IPS-20b (cell line): ENCODE measurements around the gene LARP1.

ENCODE experiments used
- H3K27ac ChIP-seq: one replicate; pipeline ENCODE4 v1.5.1; 2013; ENCODE audit warnings: low read length
- H3K27me3 ChIP-seq: 2 replicates; pipeline ENCODE4 v1.6.1; 2013; ENCODE audit warnings: mild to moderate bottlenecking, low read length, inconsistent platforms; ENCODE audit not compliant: insufficient read depth
- H3K36me3 ChIP-seq: 2 replicates; pipeline ENCODE4 v1.6.1; 2013; ENCODE audit warnings: low read depth, mild to moderate bottlenecking, inconsistent platforms, low read length, moderate library complexity; ENCODE audit not compliant: insufficient read depth
- H3K4me1 ChIP-seq: 2 replicates; pipeline ENCODE4 v1.6.1; 2013; ENCODE audit warnings: mild to moderate bottlenecking, control low read depth, inconsistent platforms, low read length, moderate library complexity; ENCODE audit not compliant: insufficient read depth
- H3K4me3 ChIP-seq: 2 replicates; pipeline ENCODE4 v1.5.1; 2013; ENCODE audit warnings: mild to moderate bottlenecking, low read length, inconsistent platforms
- H3K9ac ChIP-seq: 2 replicates; pipeline ENCODE4 v1.6.1; 2013; ENCODE audit warnings: low read depth, mild to moderate bottlenecking, inconsistent platforms, low read length, moderate library complexity
- H3K9me3 ChIP-seq: 2 replicates; pipeline ENCODE4 v1.6.1; 2013; ENCODE audit warnings: mild to moderate bottlenecking, low read depth, low read length, inconsistent platforms; ENCODE audit not compliant: insufficient read depth

LARP1 gene

GRCh38 chr5:154782812-154783592 lies 27.8 kb downstream of the LARP1 start:
- H3K9ac ChIP-seq = no peak overlapping the region
- no peaks in the 10 kb centered on the region for H3K27me3 ChIP-seq
- no peak overlapping the region for H3K27ac ChIP-seq
- H3K36me3 ChIP-seq = no peaks in the 10 kb centered on the region
- peaks cover 46% of the 10 kb centered on the region for H3K4me1 ChIP-seq
- no peaks in the 10 kb centered on the region for H3K9me3 ChIP-seq
- H3K4me3 ChIP-seq = no peak overlapping the region

- no peaks in the 10 kb centered on the region for H3K27me3 ChIP-seq
- no peak overlapping the region for H3K4me3 ChIP-seq
- peaks cover 45% of the 10 kb centered on the region for H3K4me1 ChIP-seq
- no peak overlapping the region for H3K9ac ChIP-seq
- no peaks in the 10 kb centered on the region for H3K9me3 ChIP-seq
- H3K36me3 ChIP-seq = no peaks in the 10 kb centered on the region
- H3K27ac ChIP-seq = no peak overlapping the region
These were observed 28.7 kb downstream of the LARP1 start for GRCh38 chr5:154783774-154784460.

DNA sequence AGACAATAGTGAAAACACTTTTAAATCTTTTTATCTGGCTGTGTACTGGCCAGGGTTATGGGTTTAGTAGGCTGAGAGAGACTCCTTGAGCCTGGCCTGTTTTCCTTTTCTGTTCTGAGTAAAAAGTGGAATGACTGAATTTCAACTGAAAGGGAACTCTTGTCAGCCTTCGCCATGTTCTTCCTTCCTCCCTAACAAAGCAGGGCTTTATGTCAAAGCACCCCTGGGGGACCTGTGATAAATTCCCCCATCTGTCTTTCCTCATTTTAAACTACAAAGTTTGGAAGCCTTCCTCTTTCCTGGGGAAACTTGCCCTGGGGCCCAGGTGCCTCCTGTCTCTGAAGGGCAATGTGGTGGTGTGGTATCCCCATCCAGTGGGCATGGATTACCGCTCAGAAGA lies 29.7 kb downstream of the LARP1 start:
- no peak overlapping the region for H3K9ac ChIP-seq
- no peak overlapping the region for H3K4me3 ChIP-seq
- no peaks in the 10 kb centered on the region for H3K9me3 ChIP-seq
- H3K36me3 ChIP-seq = peaks cover 4% of the 10 kb centered on the region; the same call in 1 of the 2 replicates
- no peak overlapping the region for H3K27ac ChIP-seq
- H3K4me1 ChIP-seq = peaks cover 42% of the 10 kb centered on the region
- H3K27me3 ChIP-seq = no peaks in the 10 kb centered on the region

DNA sequence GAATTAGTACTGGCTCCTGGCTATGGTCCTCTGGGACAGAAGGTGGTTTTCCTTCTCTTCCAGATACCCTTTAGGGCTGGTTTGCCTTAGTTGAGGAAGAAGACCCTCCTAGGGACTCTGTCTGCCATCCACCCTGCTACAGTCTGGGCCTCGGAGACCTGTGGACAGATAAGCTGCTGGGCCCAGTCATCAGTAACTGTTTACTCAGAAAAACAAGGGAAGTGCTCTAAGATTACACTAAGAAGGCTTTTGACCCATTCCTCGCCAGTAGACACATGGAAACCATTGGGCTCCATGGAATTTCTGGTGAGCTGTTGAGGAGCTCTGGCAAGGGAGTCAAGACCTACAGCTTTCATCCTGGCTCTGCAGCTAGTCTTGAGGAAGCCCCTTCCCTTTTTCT lies 31.2 kb downstream of the LARP1 start:
- H3K4me1 ChIP-seq = peaks cover 42% of the 10 kb centered on the region
- no peaks in the 10 kb centered on the region for H3K9me3 ChIP-seq
- no peak overlapping the region for H3K9ac ChIP-seq
- no peak overlapping the region for H3K4me3 ChIP-seq
- no peak overlapping the region for H3K27ac ChIP-seq
- H3K36me3 ChIP-seq = peaks cover 19% of the 10 kb centered on the region
- no peaks in the 10 kb centered on the region for H3K27me3 ChIP-seq

GRCh38 chr5:154788212-154788611 lies 33.0 kb downstream of the LARP1 start:
- H3K36me3 ChIP-seq = peaks cover 37% of the 10 kb centered on the region
- no peak overlapping the region for H3K27ac ChIP-seq
- H3K9me3 ChIP-seq = no peaks in the 10 kb centered on the region
- H3K4me1 ChIP-seq = peaks cover 27% of the 10 kb centered on the region
- no peaks in the 10 kb centered on the region for H3K27me3 ChIP-seq
- H3K9ac ChIP-seq = no peak overlapping the region
- H3K4me3 ChIP-seq = no peak overlapping the region

DNA sequence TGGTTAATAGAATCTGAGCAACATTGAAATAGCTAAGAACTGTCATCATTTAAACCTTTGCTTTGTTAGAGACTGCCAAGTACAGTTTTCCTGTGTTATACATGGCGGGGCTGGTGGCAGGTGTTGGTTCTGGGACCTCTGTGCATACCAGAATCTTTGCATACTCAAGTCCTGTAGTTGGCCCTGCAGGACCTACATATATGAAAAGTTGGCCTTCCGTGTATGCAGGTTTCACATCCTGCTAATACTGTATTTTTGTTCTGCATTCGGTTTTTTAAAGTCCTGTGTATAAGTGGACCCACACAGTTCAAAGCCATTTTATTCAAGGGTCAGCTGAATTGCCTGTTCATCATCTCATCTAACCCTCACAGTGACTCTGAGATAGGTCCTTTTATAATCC lies 36.4 kb downstream of the LARP1 start:
- Histone ChIP-seq H3K9ac (no peak overlapping the region), H3K4me3 (no peak overlapping the region), H3K27me3 (no peaks in the 10 kb centered on the region), H3K36me3 (peaks cover 66% of the 10 kb centered on the region), H3K27ac (no peak overlapping the region), H3K4me1 (peaks cover 4% of the 10 kb centered on the region; the same call in 1 of the 2 replicates), H3K9me3 (no peaks in the 10 kb centered on the region)

GRCh38 chr5:154793599-154794524 lies 38.7 kb downstream of the LARP1 start:
- Histone ChIP-seq H3K4me1 (no peaks in the 10 kb centered on the region), H3K9me3 (no peaks in the 10 kb centered on the region), H3K9ac (no peak overlapping the region), H3K27me3 (no peaks in the 10 kb centered on the region), H3K4me3 (no peak overlapping the region), H3K27ac (no peak overlapping the region), H3K36me3 (peaks cover 90% of the 10 kb centered on the region)

- Histone ChIP-seq H3K36me3 (peaks cover 95% of the 10 kb centered on the region), H3K9ac (no peak overlapping the region), H3K27ac (no peak overlapping the region), H3K27me3 (no peaks in the 10 kb centered on the region), H3K9me3 (no peaks in the 10 kb centered on the region), H3K4me1 (no peaks in the 10 kb centered on the region), H3K4me3 (no peak overlapping the region)
These were observed 39.5 kb downstream of the LARP1 start for GRCh38 chr5:154794525-154795234.

DNA sequence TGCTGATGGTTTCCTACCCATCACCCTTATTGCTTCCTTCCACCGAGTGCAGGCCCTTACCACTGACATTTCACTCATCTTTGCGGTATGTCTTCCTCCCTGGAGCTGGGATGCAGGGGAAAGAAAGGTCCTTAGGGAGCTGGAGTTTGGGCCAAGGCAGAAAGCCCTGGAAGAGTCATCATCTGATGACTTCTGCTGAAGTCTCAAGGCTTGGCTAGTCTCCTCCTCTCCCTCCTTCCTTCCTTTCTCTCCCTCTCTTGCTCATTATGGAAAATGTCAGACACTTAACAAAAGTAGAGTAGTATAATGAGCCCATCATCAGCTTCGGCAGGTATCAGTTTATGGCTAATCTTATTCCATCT lies 40.0 kb downstream of the LARP1 start:
- no peaks in the 10 kb centered on the region for H3K4me1 ChIP-seq
- no peak overlapping the region for H3K27ac ChIP-seq
- H3K9me3 ChIP-seq = no peaks in the 10 kb centered on the region
- H3K27me3 ChIP-seq = no peaks in the 10 kb centered on the region
- H3K9ac ChIP-seq = no peak overlapping the region
- peaks cover 95% of the 10 kb centered on the region for H3K36me3 ChIP-seq
- no peak overlapping the region for H3K4me3 ChIP-seq

DNA sequence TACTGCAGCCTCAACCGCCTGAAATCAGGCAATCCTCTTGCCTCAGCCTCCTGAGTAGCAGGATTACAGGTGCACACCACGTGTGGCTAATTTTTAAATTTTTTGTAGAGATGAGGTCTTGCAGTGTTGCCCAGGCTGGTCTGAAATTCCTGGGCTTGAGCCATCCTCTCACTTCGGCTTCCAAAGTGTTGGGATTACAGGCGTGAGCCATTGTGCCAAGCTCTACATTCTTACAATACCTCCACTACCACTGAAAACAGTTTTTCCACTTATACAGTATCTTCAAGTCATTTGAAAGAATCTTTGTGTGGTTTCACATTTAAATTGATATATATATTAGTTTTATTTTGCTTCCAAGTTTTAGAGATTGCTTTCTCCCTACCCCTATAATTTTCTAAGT lies 42.6 kb downstream of the LARP1 start:
- H3K36me3 ChIP-seq = peaks cover 96% of the 10 kb centered on the region
- no peak overlapping the region for H3K27ac ChIP-seq
- H3K27me3 ChIP-seq = no peaks in the 10 kb centered on the region
- H3K4me1 ChIP-seq = no peaks in the 10 kb centered on the region
- H3K4me3 ChIP-seq = no peak overlapping the region
- H3K9ac ChIP-seq = no peak overlapping the region
- H3K9me3 ChIP-seq = no peaks in the 10 kb centered on the region

- H3K9ac ChIP-seq = no peak overlapping the region
- H3K27me3 ChIP-seq = no peaks in the 10 kb centered on the region
- H3K4me3 ChIP-seq = no peak overlapping the region
- H3K9me3 ChIP-seq = no peaks in the 10 kb centered on the region
- no peaks in the 10 kb centered on the region for H3K4me1 ChIP-seq
- no peak overlapping the region for H3K27ac ChIP-seq
- H3K36me3 ChIP-seq = peaks cover 96% of the 10 kb centered on the region
These were observed 45.4 kb downstream of the LARP1 start for GRCh38 chr5:154800582-154800981.
